Myocyte (in vitro differentiated cells): ENCODE data around the gene SEMA3F. TPM values are rescaled to one million over a fixed set of nuclear protein-coding genes. Genes with fewer than 3 reads are reported as not detected.
A peak's percentile ranks its signal among the peaks of the same experiment; 100 is the strongest.

Source experiments
- DNase-seq: peaks from one replicate; pipeline ENCODE4 v3.0.0-alpha.2; 2012; ENCODE audit warnings: low read depth
- total RNA-seq: library from RNA; depleted of rRNA; stranded (reverse); fragments of >200 nt; gene quantifications from 2 replicates; pipeline ENCODE4 v1.2.3, GENCODE V29; 2014

The SEMA3F gene
- total RNA-seq, 1 donor from 2014 or later = 0.51 TPM

DNA sequence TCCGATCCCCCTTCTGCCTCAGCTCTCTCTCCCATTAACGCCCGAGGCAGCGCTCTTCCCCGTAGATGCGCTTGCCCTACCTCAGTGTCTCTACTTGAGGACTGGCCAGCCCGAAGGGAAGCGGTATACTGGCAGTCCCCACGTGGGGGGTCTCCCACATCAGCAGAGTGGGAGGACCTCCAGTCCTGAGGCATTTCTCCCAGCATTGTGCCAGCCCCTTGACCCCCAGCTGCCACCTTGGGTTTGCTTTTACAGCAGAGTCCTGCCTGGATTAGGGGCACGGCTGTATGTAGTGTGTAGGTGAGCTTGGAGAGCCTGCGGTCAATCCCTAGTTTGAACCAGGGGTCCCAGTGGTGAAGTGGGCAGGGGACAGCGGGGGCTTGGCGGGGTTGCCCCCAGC is 767 bp downstream of the SEMA3F start:
- no peak for DNase-seq

DNA sequence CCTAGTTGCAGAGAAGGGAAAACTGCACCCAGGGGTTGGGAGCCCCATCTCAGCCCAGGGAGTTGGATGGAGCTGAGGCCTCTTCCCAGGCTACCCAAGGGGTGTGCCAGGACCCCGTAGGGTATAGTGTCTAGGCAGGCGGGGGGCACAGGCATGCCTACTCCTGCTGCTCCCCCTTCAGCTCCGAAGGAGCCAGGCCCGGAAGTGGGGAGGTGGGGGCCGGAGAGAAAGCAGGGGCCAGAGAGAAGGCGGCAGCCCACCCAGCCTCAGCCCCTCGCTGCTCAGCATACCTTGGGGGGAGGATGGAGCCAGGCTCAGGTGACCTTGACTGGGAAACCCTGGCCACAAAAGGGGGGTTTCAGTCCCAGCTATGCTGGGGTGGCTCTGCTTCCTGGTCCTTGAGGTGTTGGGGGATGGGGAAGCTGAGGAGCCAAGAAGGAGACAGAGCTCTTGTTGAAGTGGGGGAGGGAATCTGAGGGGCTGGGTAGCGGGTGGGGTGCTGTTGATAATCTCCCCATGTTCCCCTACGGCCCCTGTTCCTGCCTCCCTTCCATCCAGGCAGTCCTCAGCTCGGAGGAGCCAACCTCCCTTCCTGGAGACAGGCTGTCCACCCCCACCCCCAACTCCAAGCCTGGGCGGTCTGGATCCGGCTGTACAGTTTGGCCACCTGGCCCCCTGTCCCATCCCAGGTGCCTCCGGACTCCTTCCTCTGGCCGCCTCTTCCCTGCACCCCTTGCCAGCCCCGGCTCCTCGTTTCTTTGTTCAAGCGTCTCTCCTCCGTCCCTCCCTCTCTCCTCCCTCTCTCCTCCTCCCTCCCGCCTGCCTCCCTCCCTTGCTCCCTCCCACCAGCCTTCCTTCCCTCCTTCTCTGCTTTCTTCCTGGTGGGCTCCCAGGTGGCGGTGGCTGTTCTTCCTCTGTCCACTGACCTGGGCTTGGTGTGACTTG is 1.7 kb downstream of the SEMA3F start:
- DNase-seq = no peak

DNA sequence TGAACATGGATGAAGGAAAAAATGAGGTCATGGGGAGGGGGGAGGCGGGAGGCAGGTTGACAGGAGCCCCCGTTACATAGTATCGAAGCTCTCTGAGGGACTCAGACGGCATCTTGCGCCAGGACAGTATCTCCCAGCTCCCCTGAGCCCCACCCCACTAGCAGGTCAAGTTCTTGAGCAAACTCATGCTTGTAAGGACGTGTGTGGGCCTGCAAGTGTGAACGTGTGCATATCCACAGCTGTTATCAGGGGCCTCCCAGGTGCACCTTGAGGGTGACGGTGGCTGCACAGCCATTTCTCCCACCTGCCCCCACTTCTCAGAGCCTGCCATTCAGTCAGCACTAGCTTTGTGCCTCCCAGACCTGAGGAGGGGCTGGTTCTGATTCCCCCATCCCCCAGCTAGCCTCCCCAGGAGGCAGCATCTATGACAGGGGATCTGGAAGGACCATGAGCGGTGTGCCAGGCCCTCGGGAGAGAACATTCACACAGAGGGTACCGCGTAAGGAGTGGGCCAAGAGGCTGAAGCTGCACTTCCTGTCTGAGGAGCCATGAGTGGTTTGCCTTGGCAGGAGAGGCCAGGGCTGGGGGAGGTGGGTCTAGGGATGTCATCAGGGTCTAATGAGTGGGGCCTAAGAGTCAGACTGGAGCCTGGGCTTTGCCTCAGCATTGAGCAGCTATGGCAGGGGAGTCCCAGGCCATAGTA is 2.9 kb downstream of the SEMA3F start:
- no peak for DNase-seq

DNA sequence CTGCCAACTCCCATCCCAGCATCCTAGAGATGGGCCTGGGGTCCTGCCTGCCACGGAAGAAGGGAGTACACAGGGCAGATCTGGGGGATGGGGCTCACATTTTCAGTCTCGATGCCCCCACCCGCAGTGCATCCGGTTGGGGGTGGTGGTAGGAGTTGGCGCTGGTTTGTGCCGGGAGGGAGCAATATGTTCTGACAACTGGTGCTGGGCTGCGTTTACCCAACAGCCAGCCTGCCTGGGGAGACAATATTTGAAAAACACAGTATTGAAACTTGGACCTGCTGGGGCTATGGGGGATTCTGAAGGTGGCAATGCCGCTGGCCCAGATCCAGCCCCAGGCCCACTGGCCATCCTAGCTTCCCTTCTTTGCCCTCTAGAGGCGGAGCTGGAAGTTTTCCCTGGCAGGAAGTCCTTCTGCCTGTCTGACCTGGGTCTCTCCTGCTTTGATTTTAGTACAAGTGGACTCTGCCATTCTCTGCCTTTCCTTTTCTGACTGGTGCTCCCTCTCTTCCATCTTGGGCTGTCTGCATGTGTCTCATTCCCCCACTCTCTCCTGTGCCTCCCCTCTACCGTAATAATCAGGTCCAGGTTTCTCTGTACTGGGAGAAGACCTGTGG is 3.5 kb downstream of the SEMA3F start:
- no peak for DNase-seq

DNA sequence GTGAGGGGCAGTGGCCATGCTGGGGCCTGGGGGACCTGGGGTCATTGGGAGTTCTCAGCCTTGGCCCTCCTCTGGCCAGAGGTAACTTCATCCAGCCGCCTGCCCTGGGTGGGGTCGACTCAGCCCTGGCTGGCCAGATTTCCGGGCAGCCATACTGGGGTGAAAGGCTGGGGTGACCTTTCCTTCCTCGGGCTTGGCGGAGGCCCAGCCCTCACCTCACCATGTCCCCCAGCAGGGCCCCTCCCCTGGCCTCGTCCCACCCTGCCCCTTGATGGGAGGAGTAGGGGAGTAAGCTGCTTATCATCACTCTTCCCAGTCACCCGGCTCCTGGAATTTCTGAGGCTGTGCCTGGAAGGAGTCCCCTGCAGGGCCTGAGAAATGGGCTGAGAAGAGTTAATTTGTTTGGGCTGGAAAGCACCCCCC is 5.4 kb downstream of the SEMA3F start:
- DNase-seq = no peak

DNA sequence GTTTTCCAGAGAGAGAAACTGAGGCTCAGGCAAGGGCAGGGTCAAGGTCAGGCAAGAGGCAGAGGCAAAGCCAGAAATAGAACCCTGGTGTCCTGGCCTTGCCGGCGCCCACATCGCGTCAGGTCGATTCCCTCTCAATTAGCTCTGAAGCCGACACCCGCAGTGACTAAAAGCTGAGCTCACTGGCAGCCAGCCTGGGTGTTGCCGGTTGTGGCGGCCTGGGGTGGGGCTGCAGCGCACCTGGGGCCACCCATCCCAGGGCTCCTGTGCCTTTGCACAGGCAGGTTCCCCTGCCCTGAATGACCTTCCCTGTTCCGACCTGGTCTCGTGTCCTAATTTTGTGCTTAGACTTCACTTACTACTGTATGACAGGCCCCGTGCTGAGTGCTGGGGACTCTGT is 6.2 kb downstream of the SEMA3F start:
- no peak for DNase-seq

DNA sequence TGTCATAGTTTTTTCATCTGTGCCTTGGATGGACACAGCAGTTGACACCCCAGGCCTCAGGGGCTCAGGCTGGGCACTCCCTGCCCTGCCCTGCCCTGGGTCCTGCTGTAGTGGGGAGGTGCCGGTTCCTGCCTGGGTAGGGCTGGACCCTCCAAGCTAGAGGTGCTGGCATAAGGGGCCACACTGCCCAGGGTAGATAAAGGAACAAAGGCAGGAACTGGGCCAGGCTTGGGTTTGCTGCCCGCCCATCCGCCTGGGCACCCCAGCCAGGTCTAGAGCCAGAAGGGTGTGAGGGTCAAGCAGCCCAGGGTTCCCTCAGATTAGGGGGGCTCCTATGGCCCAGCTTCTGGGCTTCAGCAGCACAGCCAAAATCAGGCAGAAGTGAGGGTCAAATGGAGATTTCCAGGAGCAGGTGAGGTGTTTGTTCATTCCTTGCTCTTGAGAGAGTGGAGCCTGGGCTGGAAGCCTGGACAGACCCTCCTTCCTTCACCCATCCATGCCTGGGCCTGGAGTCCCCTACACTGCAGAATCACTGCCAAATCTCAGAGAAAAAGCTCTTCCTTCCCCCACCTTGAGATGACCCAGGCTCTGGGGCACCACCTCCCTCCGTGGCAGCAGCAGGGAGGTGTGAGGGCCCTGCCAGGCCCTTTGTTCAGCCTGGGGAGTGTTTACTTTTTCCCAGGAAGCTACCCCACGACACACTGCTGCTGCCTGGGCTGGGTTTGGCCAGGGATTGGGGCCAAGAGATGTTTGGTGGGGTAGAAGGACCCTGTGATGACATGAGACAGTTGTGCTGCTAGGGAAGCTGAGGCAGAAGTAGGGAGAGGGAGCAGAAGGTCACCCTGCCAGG is 7.1 kb downstream of the SEMA3F start:
- no peak for DNase-seq

DNA sequence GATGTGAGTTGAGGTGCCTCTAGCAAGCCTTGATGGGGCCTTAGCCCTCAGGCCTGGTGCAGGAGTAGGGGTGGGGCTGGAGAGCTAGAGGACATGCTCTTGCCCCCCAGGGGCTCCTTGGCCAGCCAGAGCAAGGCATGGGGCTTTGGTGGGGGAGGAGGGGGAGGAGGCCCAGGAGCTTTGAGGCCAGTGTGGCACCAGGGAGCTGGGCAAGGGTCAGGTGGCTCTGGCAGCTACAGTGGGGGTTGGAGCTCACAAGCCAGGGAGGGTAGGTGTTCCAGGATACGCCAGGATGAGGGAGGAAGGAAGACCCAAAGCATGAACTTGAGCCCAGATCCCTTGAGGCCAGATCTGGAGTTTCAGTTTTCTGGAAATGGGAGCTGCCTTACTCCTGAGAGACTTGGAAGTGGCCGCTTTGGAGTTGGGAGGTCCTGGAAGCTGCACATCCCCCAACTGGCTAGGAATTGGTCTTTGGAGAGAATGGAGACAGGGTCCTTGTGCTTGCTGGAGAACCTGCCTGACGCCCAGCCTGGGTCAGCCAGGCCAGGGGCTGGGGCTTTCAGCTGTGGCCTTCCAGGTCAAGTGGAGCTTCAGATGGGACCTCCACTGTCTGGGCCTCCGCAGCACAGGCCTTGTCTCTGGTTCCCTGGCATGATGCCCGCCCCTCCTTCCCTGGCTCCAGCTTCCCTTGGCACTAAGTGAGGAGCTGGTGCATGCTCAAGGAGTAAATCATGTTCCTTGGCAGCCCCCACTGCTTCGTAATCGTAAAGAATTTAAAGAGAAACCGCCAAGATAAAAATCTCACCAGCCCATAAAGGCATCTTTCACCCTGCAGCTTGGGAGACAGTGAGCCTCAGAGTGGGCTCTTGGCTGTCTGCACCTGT is 8.7 kb downstream of the SEMA3F start:
- peak; percentile 56 for DNase-seq

DNA sequence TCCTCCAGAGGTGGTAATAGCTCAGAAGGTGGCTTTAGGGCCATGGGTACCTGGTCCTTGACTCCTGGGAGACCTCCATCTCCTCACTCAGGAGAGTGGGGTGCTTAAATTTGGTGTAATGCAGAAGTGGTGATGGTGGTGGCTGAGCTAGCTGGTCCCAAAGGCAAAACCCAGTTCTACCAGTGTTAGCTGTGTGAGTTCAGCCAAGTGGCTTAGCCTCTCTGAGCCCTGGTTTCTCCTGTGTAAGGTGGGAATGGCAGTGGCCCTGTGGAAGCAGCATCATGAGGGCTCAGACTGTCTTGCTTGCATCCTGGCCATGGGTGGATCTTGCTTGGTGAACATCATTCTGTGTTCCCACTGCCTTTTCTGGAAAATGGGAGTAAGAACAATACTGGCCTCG is 9.4 kb downstream of the SEMA3F start:
- no peak for DNase-seq

DNA sequence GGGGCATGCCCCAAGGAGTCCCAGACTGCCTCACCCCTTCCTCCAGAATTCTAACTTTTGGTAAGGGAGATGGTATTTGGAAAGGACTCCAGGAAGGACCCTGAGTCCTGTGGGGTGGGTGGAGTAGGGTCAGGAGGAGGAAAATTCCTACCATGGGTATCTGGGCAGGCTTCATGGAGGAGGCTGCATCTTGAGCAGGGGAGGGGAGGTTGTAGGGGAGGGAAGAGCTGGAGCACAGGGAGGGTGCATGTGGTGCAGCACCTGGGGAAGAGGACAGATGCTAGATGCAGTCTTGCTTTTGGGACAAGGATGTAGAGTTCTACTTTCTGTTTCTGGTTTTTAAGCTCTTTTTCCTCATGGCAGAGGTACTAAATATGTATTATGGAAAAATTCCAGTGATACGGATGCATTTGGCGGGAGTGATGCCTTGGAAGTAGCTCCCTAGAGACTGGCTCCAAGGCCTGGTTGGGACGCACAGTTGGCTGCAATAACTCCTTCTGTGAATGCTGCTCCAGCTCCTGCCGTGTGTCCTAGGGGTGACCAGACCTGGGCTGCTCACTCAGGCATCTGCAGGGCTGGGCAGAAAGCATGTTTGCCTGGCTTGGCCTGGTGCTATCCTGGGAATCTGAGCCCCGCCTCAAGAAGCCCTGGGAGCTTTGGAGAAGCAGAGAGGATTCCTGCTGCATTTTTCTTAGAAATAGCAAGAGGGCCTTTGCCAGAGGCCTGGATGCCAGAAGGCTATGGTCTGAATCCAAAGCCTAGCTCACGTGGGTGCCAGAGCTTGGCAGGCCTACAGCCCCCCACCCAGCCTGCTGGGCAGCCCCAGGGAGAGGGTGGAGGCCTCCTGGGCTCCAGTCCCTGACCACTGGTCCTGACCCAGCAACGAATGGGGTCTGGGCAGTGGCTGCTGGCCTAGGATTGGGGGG is 10.1 kb downstream of the SEMA3F start:
- peak; percentile 57 for DNase-seq

DNA sequence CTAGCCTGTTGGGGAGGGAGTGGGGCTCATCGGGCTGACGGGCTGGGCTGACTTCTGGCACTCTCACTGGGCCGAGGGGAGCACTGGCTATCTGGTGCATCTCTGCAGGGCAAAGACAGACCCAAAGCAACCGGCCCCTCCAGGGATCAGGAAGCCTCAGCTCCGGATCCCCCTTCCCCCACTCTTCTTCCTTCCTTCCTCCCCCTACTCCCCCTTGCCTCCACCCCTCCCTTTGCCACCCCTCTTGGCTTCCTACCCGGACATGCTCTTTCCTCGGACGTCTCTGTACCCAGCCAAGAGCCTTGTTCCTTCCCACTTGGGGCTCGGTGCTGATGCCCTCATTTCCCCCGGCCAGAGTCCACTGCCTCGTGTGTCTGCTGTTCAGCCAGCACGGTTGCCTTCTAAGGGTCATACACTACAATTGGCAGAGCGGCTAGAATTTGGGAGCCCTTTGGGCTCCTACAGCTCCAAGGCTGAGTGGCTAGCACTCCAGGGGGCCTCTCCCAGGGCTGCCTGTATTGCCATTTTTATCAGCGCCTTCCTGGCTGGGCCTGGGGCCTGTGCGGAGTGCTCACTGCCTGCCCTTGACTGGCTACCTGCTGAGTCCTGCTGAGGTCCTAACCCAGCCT is 10.9 kb downstream of the SEMA3F start:
- no peak for DNase-seq

DNA sequence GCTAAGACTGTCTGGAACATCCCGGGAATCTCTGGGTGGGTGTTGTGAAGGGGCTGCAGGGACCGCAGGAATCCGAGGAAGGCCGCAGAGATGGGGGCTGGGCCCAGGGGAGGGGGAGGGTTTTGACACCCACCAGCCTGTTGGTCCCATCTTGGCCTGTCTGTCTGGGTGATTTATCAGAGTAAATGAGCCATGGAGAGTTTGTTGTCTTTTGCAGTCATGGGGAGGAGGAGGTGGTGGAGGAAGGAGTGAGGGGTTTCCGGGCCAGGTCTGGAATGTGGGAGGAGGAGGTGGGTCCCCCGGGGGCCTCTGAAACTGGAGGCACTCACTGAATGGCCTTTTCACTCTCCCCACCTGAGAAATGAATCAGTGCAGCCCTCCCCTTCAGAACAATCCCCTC is 11.5 kb downstream of the SEMA3F start:
- DNase-seq = no peak

DNA sequence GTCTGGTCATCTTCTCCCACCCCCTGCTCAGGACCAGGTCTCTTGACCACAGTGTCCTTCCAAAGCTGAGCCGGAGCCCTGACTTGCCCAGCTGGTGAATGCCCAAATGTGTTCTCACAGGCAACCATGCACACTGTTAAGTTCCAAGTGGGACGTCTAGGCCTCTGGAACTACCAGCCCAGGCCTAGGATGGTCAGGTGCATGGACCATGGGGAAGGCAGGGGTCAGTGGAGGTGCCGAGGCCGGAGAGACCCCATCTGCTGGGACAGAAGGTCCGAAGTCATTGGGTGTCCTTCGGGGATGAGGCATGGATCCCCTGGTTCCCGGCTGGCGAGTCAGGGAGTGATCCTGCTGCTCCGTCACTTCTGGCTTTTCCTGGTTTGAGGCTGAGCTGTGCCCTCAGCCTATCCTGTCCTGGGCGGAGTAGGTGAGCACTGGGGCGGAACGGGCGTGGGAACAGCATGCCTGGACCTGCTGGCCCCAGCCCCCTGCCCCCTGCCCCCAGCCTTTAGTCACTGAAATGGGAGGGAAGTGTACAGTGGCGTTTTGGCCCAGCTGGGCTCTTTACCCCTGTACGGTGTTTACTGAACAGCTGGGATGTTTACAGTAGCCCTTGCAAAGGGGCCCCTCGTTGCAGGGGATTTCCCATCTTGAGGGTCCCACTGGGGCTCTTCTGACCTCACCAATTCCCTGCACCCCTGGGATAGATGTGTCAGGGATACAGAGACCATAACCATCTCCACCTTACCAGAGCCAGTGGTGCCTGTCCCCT is 12.1 kb downstream of the SEMA3F start:
- DNase-seq = no peak

DNA sequence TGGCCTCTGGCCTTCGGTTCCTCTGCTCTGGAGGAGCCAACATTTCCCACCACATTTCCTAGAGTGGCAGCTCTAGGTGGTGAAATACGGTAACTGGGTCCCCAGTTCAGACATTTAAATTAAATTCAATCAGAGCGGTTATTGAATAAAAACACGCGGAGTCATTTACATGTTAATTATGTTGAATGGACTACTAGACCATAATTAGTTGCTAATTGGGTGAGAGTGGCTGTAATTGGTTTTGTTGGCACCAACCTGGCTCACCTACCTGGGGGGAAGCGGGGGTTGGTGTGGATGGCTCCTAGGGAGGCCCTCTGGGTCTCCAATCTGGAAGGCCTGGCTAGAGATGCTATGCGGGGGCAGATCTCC is 12.7 kb downstream of the SEMA3F start:
- no peak for DNase-seq

DNA sequence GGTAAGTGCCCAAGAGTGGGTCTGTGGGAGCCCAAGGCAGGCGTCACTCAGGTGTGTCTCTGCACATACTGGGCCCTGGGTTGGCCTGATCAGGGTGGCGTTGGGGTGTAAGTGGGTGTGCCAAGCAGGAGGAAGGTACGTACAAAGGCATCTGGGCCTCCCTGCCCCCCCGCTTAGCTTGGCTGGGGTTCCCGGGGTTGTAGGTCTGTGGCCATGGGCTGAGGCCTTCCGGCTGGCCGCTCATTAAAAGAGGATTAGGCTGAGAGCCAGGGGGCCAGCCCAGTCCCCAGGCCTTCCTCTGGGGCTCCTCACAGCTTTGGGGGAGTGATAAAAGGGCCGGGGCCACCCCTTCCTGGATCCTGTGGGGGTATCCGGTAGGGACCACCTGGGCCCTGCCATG is 13.3 kb downstream of the SEMA3F start:
- DNase-seq = no peak

DNA sequence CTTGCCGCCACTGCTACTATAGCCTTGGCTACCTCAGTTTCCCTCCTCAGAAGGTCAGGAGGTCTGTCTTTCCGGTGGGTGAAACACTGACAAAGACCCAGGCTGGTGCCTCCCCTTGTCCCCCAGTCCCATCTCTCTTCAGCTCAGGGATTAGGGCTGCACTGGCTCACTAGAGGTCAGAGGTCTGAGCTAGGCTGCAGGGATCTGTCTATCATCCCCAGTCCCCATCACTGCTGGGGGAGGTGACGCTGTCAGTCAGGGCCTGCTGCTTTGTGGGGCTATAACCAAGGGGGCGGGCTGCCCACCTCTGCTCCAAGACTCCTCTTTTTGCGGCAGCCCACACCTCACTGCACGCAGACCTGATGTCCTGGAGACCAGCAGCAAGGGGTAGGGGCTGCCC is 13.7 kb downstream of the SEMA3F start:
- no peak for DNase-seq

DNA sequence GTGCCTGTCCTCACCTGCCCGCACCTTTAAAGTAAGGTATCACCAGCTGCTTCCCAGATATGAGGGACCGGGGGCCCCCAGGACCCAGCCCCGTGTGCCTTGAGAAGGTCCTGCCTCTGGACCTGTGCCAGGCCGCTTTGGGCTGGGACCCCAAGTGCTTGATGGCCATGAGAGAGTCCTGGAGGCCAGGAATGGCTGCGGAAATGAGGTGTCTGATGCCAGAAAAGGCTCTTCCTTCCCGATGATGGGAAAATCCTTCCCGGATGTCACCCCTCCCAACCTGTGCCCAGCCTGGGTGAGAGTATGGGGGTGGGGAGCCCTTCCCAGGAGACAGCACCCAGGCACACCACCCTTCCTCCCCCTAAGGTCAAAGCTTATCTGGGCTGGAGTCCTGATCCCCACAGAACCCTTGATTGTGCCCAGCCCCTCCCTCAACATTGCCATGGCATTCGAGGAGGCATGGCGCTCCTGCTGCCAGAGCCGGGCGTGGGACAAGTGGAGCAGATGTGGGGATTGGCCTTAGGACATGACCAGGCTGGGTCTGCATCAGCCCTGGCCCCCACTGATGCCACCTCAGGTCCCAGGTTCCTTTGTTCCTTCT is 14.2 kb downstream of the SEMA3F start:
- no peak for DNase-seq
